T-helper 2 cell treated with Interferon-gamma antibody and Interleukin-4, amounts not matched to agents 5 μg/mL and 100 μg/mL, for 36 hours (primary cell): ENCODE results near the gene ABCA2.
"Not testable (repeated sequence)": the region's sequence is repeated elsewhere in the genome, so short reads cannot be mapped to it uniquely, and the experiment has no call there.

Source experiments
- DNase-seq: peaks from one replicate; pipeline ENCODE4 v3.0.0; 2021; ENCODE audit warnings: low spot score
- H3K27ac Mint-ChIP-seq: one replicate; pipeline ENCODE4 v1.8.0; 2021; ENCODE audit warnings: mild to moderate bottlenecking, mixed read lengths
- H3K27me3 Mint-ChIP-seq: one replicate; pipeline ENCODE4 v1.8.0; 2021; ENCODE audit warnings: low read depth, mixed read lengths
- H3K36me3 Mint-ChIP-seq: one replicate; pipeline ENCODE4 v1.8.0; 2021; ENCODE audit warnings: low read depth, mixed read lengths
- H3K4me1 Mint-ChIP-seq: one replicate; pipeline ENCODE4 v1.8.0; 2021; ENCODE audit warnings: low read depth, mixed read lengths
- H3K4me3 Mint-ChIP-seq: one replicate; pipeline ENCODE4 v1.8.0; 2022; ENCODE audit warnings: mild to moderate bottlenecking, moderate library complexity, mixed read lengths
- H3K9me3 Mint-ChIP-seq: one replicate; pipeline ENCODE4 v1.8.0; 2021; ENCODE audit warnings: mixed read lengths

Gene ABCA2

GRCh38 chr9:137004285-137004684 is 23.8 kb downstream of the ABCA2 start:
- DNase-seq, H3K36me3 Mint-ChIP-seq, H3K9me3 Mint-ChIP-seq: not testable (repeated sequence)

GRCh38 chr9:137002646-137003041 is 25.4 kb downstream of the ABCA2 start:
- Mint-ChIP-seq H3K27me3 (peaks cover 6% of the 10 kb centered on the region), H3K27ac (no peak overlapping the region), H3K9me3 (no peaks in the 10 kb centered on the region), H3K36me3 (no peaks in the 10 kb centered on the region), H3K4me1 (peaks cover 23% of the 10 kb centered on the region), H3K4me3 (no peak overlapping the region)
- DNase-seq, result no peak

More at GRCh38 chr9:137004285-137004684, 23.8 kb downstream of the ABCA2 start:
- H3K4me3 Mint-ChIP-seq, H3K27me3 Mint-ChIP-seq, H3K27ac Mint-ChIP-seq, H3K4me1 Mint-ChIP-seq: not testable (repeated sequence)

GRCh38 chr9:137001857-137002645 is 26.0 kb downstream of the ABCA2 start:
- H3K36me3 Mint-ChIP-seq, result no peaks in the 10 kb centered on the region
- H3K27me3 Mint-ChIP-seq, result peaks cover 8% of the 10 kb centered on the region
- H3K4me3 Mint-ChIP-seq, result no peak overlapping the region
- H3K9me3 Mint-ChIP-seq, result no peaks in the 10 kb centered on the region
- peaks cover 24% of the 10 kb centered on the region for H3K4me1 Mint-ChIP-seq
- no peak for DNase-seq
- H3K27ac Mint-ChIP-seq, result no peak overlapping the region

GRCh38 chr9:137000177-137000930 is 27.7 kb downstream of the ABCA2 start:
- H3K4me3 Mint-ChIP-seq, result peak overlapping the region; percentile 56
- peaks cover 8% of the 10 kb centered on the region for H3K27me3 Mint-ChIP-seq
- H3K9me3 Mint-ChIP-seq, result no peaks in the 10 kb centered on the region
- DNase-seq, result peak; percentile 48
- H3K27ac Mint-ChIP-seq, result peak overlapping the region; percentile 78
- no peaks in the 10 kb centered on the region for H3K36me3 Mint-ChIP-seq
- peaks cover 27% of the 10 kb centered on the region for H3K4me1 Mint-ChIP-seq

GRCh38 chr9:136997830-136998234 is 30.2 kb downstream of the ABCA2 start:
- peaks cover 8% of the 10 kb centered on the region for H3K27me3 Mint-ChIP-seq
- peak; percentile 28 for DNase-seq
- no peaks in the 10 kb centered on the region for H3K9me3 Mint-ChIP-seq
- peak overlapping the region; percentile 40 for H3K4me3 Mint-ChIP-seq
- H3K27ac Mint-ChIP-seq, result peak overlapping the region; percentile 69
- H3K36me3 Mint-ChIP-seq, result peaks cover 7% of the 10 kb centered on the region
- peaks cover 34% of the 10 kb centered on the region for H3K4me1 Mint-ChIP-seq

GRCh38 chr9:136997371-136997770 is 30.7 kb downstream of the ABCA2 start:
- no peak for DNase-seq
- Mint-ChIP-seq H3K4me3 (peak overlapping the region; percentile 40), H3K36me3 (peaks cover 7% of the 10 kb centered on the region), H3K4me1 (peaks cover 34% of the 10 kb centered on the region), H3K27ac (peak overlapping the region; percentile 69), H3K9me3 (no peaks in the 10 kb centered on the region), H3K27me3 (peaks cover 8% of the 10 kb centered on the region)

- Mint-ChIP-seq H3K4me3 (peak within 1 kb of the TSS; percentile 42), H3K9me3 (no peaks in the 10 kb centered on the region), H3K4me1 (peaks cover 35% of the 10 kb centered on the region), H3K36me3 (peaks cover 7% of the 10 kb centered on the region), H3K27me3 (peaks cover 6% of the 10 kb centered on the region), H3K27ac (peak within 1 kb of the TSS; percentile 15)
- no peak for DNase-seq
Observed at GRCh38 chr9:136996361-136997292, 31.4 kb downstream of the ABCA2 start, which contains the start of gene CLIC3. CLIC3 (minus strand) TSS chr9:136996568; CDS start chr9:136996543, 25 bp downstream.

GRCh38 chr9:136995772-136996311 is 32.2 kb downstream of the ABCA2 start:
- Mint-ChIP-seq H3K9me3 (no peaks in the 10 kb centered on the region), H3K4me1 (peaks cover 39% of the 10 kb centered on the region), H3K4me3 (no peak overlapping the region), H3K27me3 (peaks cover 6% of the 10 kb centered on the region), H3K36me3 (peaks cover 7% of the 10 kb centered on the region), H3K27ac (peak overlapping the region; percentile 15)
- DNase-seq, result no peak

GRCh38 chr9:136995362-136995761 is 32.7 kb downstream of the ABCA2 start:
- Mint-ChIP-seq H3K4me1 (peaks cover 36% of the 10 kb centered on the region), H3K27ac (no peak overlapping the region), H3K9me3 (no peaks in the 10 kb centered on the region), H3K36me3 (peaks cover 7% of the 10 kb centered on the region), H3K27me3 (peaks cover 9% of the 10 kb centered on the region), H3K4me3 (no peak overlapping the region)
- DNase-seq, result no peak

- H3K27ac Mint-ChIP-seq, result no peak overlapping the region
- peaks cover 31% of the 10 kb centered on the region for H3K4me1 Mint-ChIP-seq
- DNase-seq, result no peak
- no peak overlapping the region for H3K4me3 Mint-ChIP-seq
- no peaks in the 10 kb centered on the region for H3K9me3 Mint-ChIP-seq
- H3K36me3 Mint-ChIP-seq, result peaks cover 7% of the 10 kb centered on the region
- H3K27me3 Mint-ChIP-seq, result peaks cover 12% of the 10 kb centered on the region
Observed at GRCh38 chr9:136994888-136995230, 33.2 kb downstream of the ABCA2 start.

- peaks cover 30% of the 10 kb centered on the region for H3K4me1 Mint-ChIP-seq
Observed at GRCh38 chr9:136994180-136994887, 33.7 kb downstream of the ABCA2 start.

GRCh38 chr9:136992819-136993369 is 35.1 kb downstream of the ABCA2 start:
- Mint-ChIP-seq H3K9me3 (no peaks in the 10 kb centered on the region), H3K4me1 (peaks cover 19% of the 10 kb centered on the region), H3K27me3 (peaks cover 21% of the 10 kb centered on the region), H3K36me3 (peaks cover 7% of the 10 kb centered on the region), H3K27ac (peak overlapping the region; percentile 82), H3K4me3 (peak overlapping the region; percentile 86)
- DNase-seq, result no peak

More at GRCh38 chr9:136994180-136994887, 33.7 kb downstream of the ABCA2 start:
- peaks cover 7% of the 10 kb centered on the region for H3K36me3 Mint-ChIP-seq
- no peak for DNase-seq
- H3K4me3 Mint-ChIP-seq, result peak overlapping the region; percentile 86
- H3K9me3 Mint-ChIP-seq, result no peaks in the 10 kb centered on the region
- peaks cover 16% of the 10 kb centered on the region for H3K27me3 Mint-ChIP-seq
- H3K27ac Mint-ChIP-seq, result no peak overlapping the region
